Measurements from ENCODE around the gene SUFU.

SUFU gene

GRCh38 chr10:102675666-102676533 is 172.1 kb downstream of the SUFU start:
- DNase-seq: peak in 2 of 10 donors; percentile 59 to 72
- intact Hi-C loops (cut with DNase I): loop anchor here (5.0 kb wide), 1 partner anchor 36 kb away; the partner anchor contains the start of genes ARL3 and SFXN2

GRCh38 chr10:102676534-102677315 is 173.0 kb downstream of the SUFU start:
- DNase-seq: peak in 1 of 10 donors; percentile 24
- intact Hi-C loops (cut with DNase I): loop anchor here (5.0 kb wide), 1 partner anchor 36 kb away; the partner anchor contains the start of genes ARL3 and SFXN2

- peak in 1 of 10 donors; percentile 54 for DNase-seq
Observed at GRCh38 chr10:102677331-102678067, 173.7 kb downstream of the SUFU start.

GRCh38 chr10:102678068-102678400 is 174.3 kb downstream of the SUFU start:
- DNase-seq: peak in 1 of 10 donors; percentile 56
- intact Hi-C loops (cut with DNase I): loop anchor here (5.0 kb wide), 1 partner anchor 34 kb away; the partner anchor contains the start of genes ARL3 and SFXN2

More at GRCh38 chr10:102677331-102678067, 173.7 kb downstream of the SUFU start:
- intact Hi-C loops (cut with DNase I): loop anchor here (5.0 kb wide), 1 partner anchor 35 kb away; the partner anchor contains the start of genes ARL3 and SFXN2

GRCh38 chr10:102678842-102679289 is 175.1 kb downstream of the SUFU start:
- intact Hi-C loops (cut with DNase I): loop anchor here (5.0 kb wide), 1 partner anchor 33 kb away; the partner anchor contains the start of genes ARL3 and SFXN2
- peak; percentile 42 to 97 (median 80) for DNase-seq

GRCh38 chr10:102679596-102679995 is 175.8 kb downstream of the SUFU start:
- intact Hi-C loops (cut with DNase I): loop anchor here (5.0 kb wide), 1 partner anchor 33 kb away; the partner anchor contains the start of genes ARL3 and SFXN2
- peak in 1 of 10 donors; percentile 30 for DNase-seq

- DNase-seq: no peak
- intact Hi-C loops (cut with DNase I): no loop called here
Observed at GRCh38 chr10:102681696-102682095, 177.9 kb downstream of the SUFU start.

GRCh38 chr10:102682416-102682815 is 178.6 kb downstream of the SUFU start:
- peak in 1 of 10 donors; percentile 34 for DNase-seq
- intact Hi-C loops (cut with DNase I): no loop called here

GRCh38 chr10:102682981-102683380 is 179.2 kb downstream of the SUFU start:
- intact Hi-C loops (cut with DNase I): no loop called here
- DNase-seq: no peak

Measured in posterior cingulate gyrus (tissue), 11 donors.